ENCODE data around the gene NPC2. TPM values are rescaled to one million over a fixed set of nuclear protein-coding genes. Genes with fewer than 3 reads are reported as not detected.
"Not testable (repeated sequence)": the region's sequence is repeated elsewhere in the genome, so short reads cannot be mapped to it uniquely, and the experiment has no call there.

NPC2 gene
- total and polyA plus RNA-seq, 7 donors, result 28.2 to 42.5 (median 31.6) TPM

DNA sequence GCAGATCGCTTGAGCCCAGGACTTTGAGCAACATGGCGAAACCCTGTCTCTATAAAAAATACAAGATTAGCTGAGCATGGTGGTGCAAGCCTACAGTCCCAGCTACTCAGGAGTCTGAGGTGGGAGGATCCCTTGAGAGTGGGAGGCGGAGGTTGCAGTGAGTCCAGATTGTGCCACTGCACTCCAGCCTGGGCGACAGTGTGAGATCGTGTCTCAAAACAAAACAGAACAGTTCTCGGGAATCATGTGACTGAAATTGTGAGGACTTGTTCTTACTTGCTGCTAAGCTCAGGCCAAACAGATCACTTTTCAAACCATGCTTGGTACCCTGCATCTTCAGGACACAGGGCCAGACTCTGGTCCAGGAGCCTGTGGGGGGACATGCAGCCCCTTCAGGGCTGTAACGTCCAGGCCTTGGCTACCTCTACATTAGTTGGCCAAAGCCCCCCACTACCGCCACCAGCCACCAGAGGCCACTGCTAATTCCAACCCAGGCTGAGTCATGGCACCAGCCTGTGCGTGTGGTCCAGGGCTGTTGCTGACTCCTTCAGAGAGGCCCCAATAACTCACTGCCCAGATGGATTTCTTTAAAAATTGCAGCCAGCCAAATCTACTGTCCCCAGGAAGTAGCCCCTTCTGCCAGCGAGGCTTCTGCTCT lies 33.7 kb downstream of the NPC2 start:
- peak; percentile 80 to 95 (median 88) for ATAC-seq
- no peaks in the 10 kb centered on the region for H3K36me3 ChIP-seq (ENCODE audit: insufficient read depth in 1 of 2, low read depth in 1 of 2)
- H3K27ac ChIP-seq, result no peak overlapping the region
- peak in 1 of 2 donors; percentile 39 for DNase-seq
- 61 to 69% (median 64%) methylated on average over 10 of the region's 10 CpGs for WGBS, 3 donors
- H3K27me3 ChIP-seq (ENCODE audit: insufficient read depth in 3 of 3, low read length in 2 of 3), result peaks cover 0 to 3% (median 0%) of the 10 kb centered on the region in 3 donors
- H3K4me1 ChIP-seq, result no peaks in the 10 kb centered on the region
- H3K9me3 ChIP-seq, result no peaks in the 10 kb centered on the region
- H3K4me3 ChIP-seq, result no peak overlapping the region
- intact Hi-C loops (cut with DNase I), result no loop called here
- TF ChIP-seq, protein P1, sequence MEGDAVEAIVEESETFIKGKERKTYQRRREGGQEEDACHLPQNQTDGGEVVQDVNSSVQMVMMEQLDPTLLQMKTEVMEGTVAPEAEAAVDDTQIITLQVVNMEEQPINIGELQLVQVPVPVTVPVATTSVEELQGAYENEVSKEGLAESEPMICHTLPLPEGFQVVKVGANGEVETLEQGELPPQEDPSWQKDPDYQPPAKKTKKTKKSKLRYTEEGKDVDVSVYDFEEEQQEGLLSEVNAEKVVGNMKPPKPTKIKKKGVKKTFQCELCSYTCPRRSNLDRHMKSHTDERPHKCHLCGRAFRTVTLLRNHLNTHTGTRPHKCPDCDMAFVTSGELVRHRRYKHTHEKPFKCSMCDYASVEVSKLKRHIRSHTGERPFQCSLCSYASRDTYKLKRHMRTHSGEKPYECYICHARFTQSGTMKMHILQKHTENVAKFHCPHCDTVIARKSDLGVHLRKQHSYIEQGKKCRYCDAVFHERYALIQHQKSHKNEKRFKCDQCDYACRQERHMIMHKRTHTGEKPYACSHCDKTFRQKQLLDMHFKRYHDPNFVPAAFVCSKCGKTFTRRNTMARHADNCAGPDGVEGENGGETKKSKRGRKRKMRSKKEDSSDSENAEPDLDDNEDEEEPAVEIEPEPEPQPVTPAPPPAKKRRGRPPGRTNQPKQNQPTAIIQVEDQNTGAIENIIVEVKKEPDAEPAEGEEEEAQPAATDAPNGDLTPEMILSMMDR (IDR thresholded peaks at IDR 0.05), result peak; percentile 57

DNA sequence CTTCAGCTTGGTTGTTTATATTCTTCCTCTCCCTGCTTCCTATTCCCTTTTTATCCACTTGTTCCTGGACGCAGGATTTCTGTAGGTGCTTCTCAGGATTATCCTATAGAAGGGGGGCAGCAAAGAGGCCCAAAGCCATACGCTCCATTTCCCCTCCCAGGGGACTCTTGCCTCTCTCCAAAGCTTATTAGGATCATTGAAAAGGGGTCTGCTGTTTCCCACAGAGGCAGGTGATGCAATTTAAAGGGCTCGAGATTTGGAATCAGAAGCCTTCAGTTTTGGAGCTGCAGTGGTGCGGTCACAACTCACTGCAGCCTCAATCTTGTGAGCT lies 35.6 kb downstream of the NPC2 start:
- 74 to 84% (median 79%) methylated on average over 4 of the region's 4 CpGs for WGBS, 3 donors
- Histone ChIP-seq H3K27me3 (ENCODE audit: insufficient read depth in 3 of 3, low read length in 2 of 3) (peaks cover 0 to 3% (median 0%) of the 10 kb centered on the region in 3 donors), H3K27ac (no peak overlapping the region), H3K36me3 (ENCODE audit: insufficient read depth in 1 of 2, low read depth in 1 of 2) (no peaks in the 10 kb centered on the region), H3K4me3 (no peak overlapping the region), H3K4me1 (no peaks in the 10 kb centered on the region), H3K9me3 (no peaks in the 10 kb centered on the region)
- TF ChIP-seq, protein P1 (IDR thresholded peaks at IDR 0.05), result no peak
- DNase-seq, result no peak
- no peak for ATAC-seq
- intact Hi-C loops (cut with DNase I), result no loop called here

DNA sequence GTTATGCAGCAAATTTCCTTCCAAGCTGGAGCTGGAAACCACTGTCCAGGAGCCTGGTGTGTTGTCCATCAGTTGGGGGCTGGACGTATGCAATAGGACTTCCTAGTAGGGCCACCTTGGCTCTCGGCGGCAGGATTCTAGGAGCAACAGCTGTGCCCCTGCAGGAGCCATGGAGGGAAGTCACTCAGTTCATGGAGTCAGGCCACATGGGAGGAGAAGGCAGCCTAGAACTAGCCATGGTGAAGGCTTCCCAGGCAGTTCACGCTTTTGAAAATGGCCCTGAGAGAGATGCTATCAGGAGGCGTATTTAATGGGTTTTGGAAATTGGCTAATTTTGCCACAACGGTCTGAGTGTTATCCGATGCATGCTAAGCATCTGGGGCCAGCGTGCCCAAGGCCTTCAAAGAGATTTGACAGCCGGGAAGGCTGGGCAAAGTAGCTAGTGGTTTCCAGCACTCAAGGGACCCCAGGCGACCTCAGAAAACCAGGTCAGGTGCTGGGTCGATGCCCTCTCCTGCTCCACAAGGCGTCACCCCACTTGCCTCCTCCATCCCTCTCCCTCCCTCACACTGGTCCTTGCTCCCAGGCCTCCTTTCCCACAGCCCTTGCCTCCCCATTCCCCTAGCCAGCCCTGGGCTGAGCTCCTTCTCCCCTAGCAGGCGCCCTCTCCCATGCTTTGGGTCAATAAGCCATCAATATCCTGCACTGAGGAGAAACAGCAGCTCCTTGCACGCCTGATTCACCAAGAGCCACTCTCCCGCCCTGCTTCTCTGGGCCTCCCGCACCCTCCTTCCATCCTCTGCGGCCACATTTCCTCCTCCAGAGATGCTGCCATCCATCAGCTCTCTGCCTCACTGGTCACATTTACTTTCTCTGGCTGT lies 36.2 kb downstream of the NPC2 start:
- no peaks in the 10 kb centered on the region for H3K9me3 ChIP-seq
- ATAC-seq (no peak), DNase-seq (no peak)
- TF ChIP-seq, protein P1 (IDR thresholded peaks at IDR 0.05), result no peak
- intact Hi-C loops (cut with DNase I), result no loop called here
- H3K27ac ChIP-seq, result no peak overlapping the region
- no peaks in the 10 kb centered on the region for H3K4me1 ChIP-seq
- no peak overlapping the region for H3K4me3 ChIP-seq
- no peaks in the 10 kb centered on the region for H3K36me3 ChIP-seq (ENCODE audit: insufficient read depth in 1 of 2, low read depth in 1 of 2)
- peaks cover 0 to 3% (median 0%) of the 10 kb centered on the region in 3 donors for H3K27me3 ChIP-seq (ENCODE audit: insufficient read depth in 3 of 3, low read length in 2 of 3)
- WGBS, 3 donors, result 54 to 64% (median 58%) methylated on average over 17 of the region's 17 CpGs

DNA sequence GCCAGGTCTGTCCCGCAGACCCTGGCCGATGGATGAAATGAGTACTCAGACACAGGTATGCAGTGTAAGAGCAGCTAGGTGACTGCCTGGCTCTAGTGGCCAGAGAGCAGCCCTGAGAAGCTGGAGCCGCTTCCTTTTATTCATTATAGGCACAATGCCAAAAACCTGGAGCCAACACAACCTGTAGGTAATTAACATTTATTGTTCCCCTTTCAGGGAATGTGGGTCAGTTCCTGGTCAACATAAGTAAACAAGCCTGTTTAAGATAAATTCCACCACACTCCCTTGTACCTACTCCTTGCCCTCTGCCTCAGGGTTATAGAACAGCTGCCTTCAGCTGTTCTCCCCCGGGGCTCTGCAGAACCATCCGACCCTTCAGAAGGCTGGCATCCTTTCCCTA lies 38.7 kb downstream of the NPC2 start:
- H3K4me1 ChIP-seq; H3K27ac ChIP-seq; H3K9me3 ChIP-seq; DNase-seq; H3K4me3 ChIP-seq; H3K27me3 ChIP-seq (ENCODE audit: insufficient read depth in 3 of 3, low read length in 2 of 3); ATAC-seq; H3K36me3 ChIP-seq (ENCODE audit: insufficient read depth in 1 of 2, low read depth in 1 of 2); intact Hi-C loops (cut with DNase I): not testable (repeated sequence)
- WGBS, 3 donors, result 53 to 57% (median 55%) methylated on average over 5 of the region's 5 CpGs

DNA sequence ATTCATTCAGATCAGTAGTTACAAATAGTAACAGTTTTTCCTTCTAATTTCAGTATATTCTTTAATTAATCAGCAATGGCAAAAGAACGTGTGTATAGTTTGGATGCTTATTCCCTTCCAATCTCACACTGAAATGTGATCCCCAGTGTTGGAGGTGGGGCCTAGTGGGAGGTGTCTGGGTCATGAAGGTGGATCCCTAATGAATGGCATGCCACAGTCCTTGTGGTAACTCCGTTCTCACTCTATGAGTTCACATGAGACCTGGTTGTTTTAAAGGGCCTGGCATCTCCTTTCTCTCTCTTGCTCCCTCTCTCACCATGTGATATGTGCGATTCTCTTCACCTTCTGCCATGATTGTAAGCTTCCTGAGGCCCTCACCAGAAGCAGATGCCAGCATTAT lies 48.2 kb downstream of the NPC2 start:
- no peak for ATAC-seq
- Histone ChIP-seq H3K9me3 (no peaks in the 10 kb centered on the region), H3K36me3 (ENCODE audit: insufficient read depth in 1 of 2, low read depth in 1 of 2) (no peaks in the 10 kb centered on the region), H3K4me3 (no peak overlapping the region), H3K27ac (no peak overlapping the region), H3K27me3 (ENCODE audit: insufficient read depth in 3 of 3, low read length in 2 of 3) (peaks cover 0 to 2% (median 0%) of the 10 kb centered on the region in 3 donors), H3K4me1 (no peaks in the 10 kb centered on the region)
- DNase-seq, result no peak
- WGBS, 3 donors, result 10 to 23% (median 20%) methylated on average over 3 of the region's 3 CpGs
- intact Hi-C loops (cut with DNase I), result no loop called here
- TF ChIP-seq, protein P1 (IDR thresholded peaks at IDR 0.05), result no peak

Measured in psoas muscle (tissue), 8 donors.